ENCODE data around the gene TPRG1. TPM values are rescaled to one million over a fixed set of nuclear protein-coding genes. Genes with fewer than 3 reads are reported as not detected.

TPRG1 gene
- total and polyA plus RNA-seq, 4 donors = 1.0 to 46.6 (median 6.9) TPM

GRCh38 chr3:189355481-189356201 lies 183.9 kb downstream of the TPRG1 start:
- DNase-seq (ENCODE audit: low spot score) = no peak
- TF ChIP-seq RXRA (IDR thresholded peaks at IDR 0.05) (peak; percentile 23 to 46), HNF4A (conservative IDR thresholded peaks at IDR 0.05) (peak; percentile 58), REST (IDR thresholded peaks at IDR 0.05) (no peak), MAX (IDR thresholded peaks at IDR 0.05) (no peak), FOXA2 (IDR thresholded peaks at IDR 0.05) (peak; percentile 17)
- Histone ChIP-seq H3K9ac (ENCODE audit: low read depth in 1 of 2, low read length in 2 of 2) (no peak overlapping the region), H3K27ac (ENCODE audit: low read depth in 1 of 2, low read length in 2 of 2) (no peak overlapping the region), H3K9me3 (ENCODE audit: control insufficient read depth in 4 of 4, low read length in 3 of 4) (no peaks in the 10 kb centered on the region), H3K4me1 (ENCODE audit: control insufficient read depth in 4 of 4, insufficient read depth in 4 of 4, low read length in 3 of 4) (peaks cover 0 to 5% (median under 1%) of the 10 kb centered on the region in 4 donors), H3K27me3 (ENCODE audit: control insufficient read depth in 4 of 4, insufficient read depth in 4 of 4, low read length in 3 of 4) (no peaks in the 10 kb centered on the region), H3K36me3 (ENCODE audit: control insufficient read depth in 4 of 4, insufficient read depth in 3 of 4, low read depth in 1 of 4, low read length in 3 of 4) (no peaks in the 10 kb centered on the region), H3K4me3 (ENCODE audit: low read depth in 1 of 3, low read length in 3 of 3) (no peak overlapping the region)
- 71% methylated on average over 6 of the region's 6 CpGs for WGBS

- Histone ChIP-seq H3K4me3 (ENCODE audit: low read depth in 1 of 3, low read length in 3 of 3) (no peak overlapping the region), H3K27ac (ENCODE audit: low read depth in 1 of 2, low read length in 2 of 2) (no peak overlapping the region), H3K9me3 (ENCODE audit: control insufficient read depth in 4 of 4, low read length in 3 of 4) (no peaks in the 10 kb centered on the region), H3K9ac (ENCODE audit: low read depth in 1 of 2, low read length in 2 of 2) (no peak overlapping the region), H3K36me3 (ENCODE audit: control insufficient read depth in 4 of 4, insufficient read depth in 3 of 4, low read depth in 1 of 4, low read length in 3 of 4) (no peaks in the 10 kb centered on the region), H3K4me1 (ENCODE audit: control insufficient read depth in 4 of 4, insufficient read depth in 4 of 4, low read length in 3 of 4) (peaks cover 0 to 5% (median 0%) of the 10 kb centered on the region in 4 donors), H3K27me3 (ENCODE audit: control insufficient read depth in 4 of 4, insufficient read depth in 4 of 4, low read length in 3 of 4) (no peaks in the 10 kb centered on the region)
- WGBS = 89% methylated on average over 5 of the region's 5 CpGs
- DNase-seq (ENCODE audit: low spot score) = no peak
- TF ChIP-seq TAF1 (conservative IDR thresholded peaks at IDR 0.05) (no peak), SP1 (IDR thresholded peaks at IDR 0.05) (no peak), JUND (IDR thresholded peaks at IDR 0.05) (no peak), CTCF (IDR thresholded peaks at IDR 0.05; ENCODE audit: low read depth, low read length, missing input control) (no peak), RXRA (IDR thresholded peaks at IDR 0.05) (no peak), HNF4G (IDR thresholded peaks at IDR 0.05) (no peak), FOXA2 (IDR thresholded peaks at IDR 0.05) (no peak), RAD21 (IDR thresholded peaks at IDR 0.05) (no peak), ZBTB33 (IDR thresholded peaks at IDR 0.05) (no peak), EGR1 (IDR thresholded peaks at IDR 0.05; ENCODE audit: low read depth in 2 of 2) (no peak), GABPA (IDR thresholded peaks at IDR 0.05 in 1 of 2, conservative IDR thresholded peaks at IDR 0.05 in 1 of 2) (no peak), REST (IDR thresholded peaks at IDR 0.05) (no peak), ATF3 (IDR thresholded peaks at IDR 0.05) (no peak)
Observed at GRCh38 chr3:189360291-189360690, 188.5 kb downstream of the TPRG1 start.

All from liver (tissue), 9 donors.